KMS-11 (cell line): ENCODE results near the gene AVPR2.

ENCODE experiments used
- H2AFZ ChIP-seq: fragments of 200-600 bp; sonication (generic); 2 replicates; pipeline ENCODE4 v1.6.1; 2016; ENCODE audit warnings: antibody characterized with exemption, mixed run types, low read depth
- H3K27ac ChIP-seq: fragments of 200-600 bp; sonication (generic); 2 replicates; pipeline ENCODE4 v1.6.1; 2016; ENCODE audit warnings: mild to moderate bottlenecking, mixed run types
- H3K27me3 ChIP-seq: fragments of 200-600 bp; sonication (generic); 2 replicates; pipeline ENCODE4 v1.6.1; 2017; ENCODE audit warnings: mild to moderate bottlenecking, low read depth, mixed run types, moderate library complexity; ENCODE audit not compliant: insufficient read depth
- H3K36me3 ChIP-seq: fragments of 200-600 bp; sonication (generic); 2 replicates; pipeline ENCODE4 v1.6.1; 2017; ENCODE audit warnings: mild to moderate bottlenecking, mixed run types; ENCODE audit not compliant: insufficient read depth
- H3K4me1 ChIP-seq: fragments of 200-600 bp; sonication (generic); 2 replicates; pipeline ENCODE4 v1.6.1; 2016; ENCODE audit warnings: mild to moderate bottlenecking, low read depth, mixed run types; ENCODE audit not compliant: poor library complexity, severe bottlenecking
- H3K4me2 ChIP-seq: fragments of 200-600 bp; sonication (generic); 2 replicates; pipeline ENCODE4 v1.7.0; 2016; ENCODE audit warnings: mild to moderate bottlenecking, mixed run types
- H3K4me3 ChIP-seq: fragments of 200-600 bp; sonication (generic); IDR thresholded peaks from 2 replicates; pipeline ENCODE4 v1.6.1; 2017; ENCODE audit warnings: low read depth, low read length, mixed read lengths; ENCODE audit not compliant: insufficient read depth
- H3K79me2 ChIP-seq: fragments of 200-600 bp; sonication (generic); 2 replicates; pipeline ENCODE4 v1.6.1; 2016; ENCODE audit warnings: low read depth, mixed run types; ENCODE audit not compliant: insufficient read depth
- H3K9ac ChIP-seq: fragments of 200-600 bp; sonication (generic); 2 replicates; pipeline ENCODE4 v1.6.1; 2016; ENCODE audit warnings: mild to moderate bottlenecking, mixed run types
- H4K20me1 ChIP-seq: fragments of 200-600 bp; sonication (generic); 2 replicates; pipeline ENCODE4 v1.6.1; 2016; ENCODE audit warnings: mild to moderate bottlenecking, mixed run types; ENCODE audit not compliant: insufficient read depth
- TF ChIP-seq, protein P1 (sequence below): fragments of 200-600 bp; sonication (generic); conservative IDR thresholded peaks from 2 replicates; pipeline ENCODE4 v1.6.1; 2017; ENCODE audit warnings: low read depth, mild to moderate bottlenecking, antibody characterized with exemption, low read length, moderate library complexity, mixed read lengths

Gene AVPR2

DNA sequence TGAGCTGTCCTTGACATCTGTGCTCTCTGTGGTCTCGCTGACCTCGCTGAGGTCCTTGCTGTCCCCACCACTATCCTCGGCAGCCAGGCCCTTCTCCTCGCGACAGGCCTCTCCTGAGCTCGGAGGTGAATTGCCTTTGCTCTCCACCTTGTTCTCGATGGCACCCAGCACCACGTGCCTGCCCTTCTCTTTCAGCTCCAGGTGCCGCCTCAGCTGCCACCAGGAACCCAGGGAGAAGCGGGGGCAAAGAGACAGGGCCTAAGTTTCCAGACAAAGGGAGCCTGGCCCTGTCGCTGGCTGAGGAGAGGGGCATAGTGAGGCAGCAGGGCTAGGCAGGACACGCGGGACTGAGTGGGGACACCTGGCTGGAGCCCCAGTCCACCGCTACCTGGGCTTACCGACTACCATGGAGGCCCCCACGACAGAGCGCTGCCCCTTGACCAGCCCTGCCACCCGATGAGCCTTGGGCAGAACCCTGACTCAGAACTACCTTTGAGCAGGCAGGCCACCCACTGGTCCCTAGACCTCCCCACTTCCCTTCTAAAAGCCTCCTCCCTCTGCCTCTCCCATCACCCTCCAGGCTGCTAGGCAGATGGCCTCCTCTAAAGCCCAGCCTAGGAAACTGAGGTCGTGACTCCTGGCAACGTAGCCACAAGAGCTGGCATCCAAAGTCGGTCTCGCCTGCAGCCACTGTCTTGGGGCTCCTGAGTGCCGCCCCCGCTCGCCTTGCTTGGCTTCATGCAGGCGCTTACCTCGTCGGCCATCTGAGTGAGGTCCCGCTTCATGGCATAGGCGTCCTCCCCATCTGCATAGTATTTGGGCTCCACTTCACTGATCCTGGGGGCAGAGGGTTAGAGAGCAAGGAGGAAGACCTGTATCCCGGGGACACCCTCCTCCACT, 25.8 kb downstream of the AVPR2 start:
- TF ChIP-seq, protein P1, sequence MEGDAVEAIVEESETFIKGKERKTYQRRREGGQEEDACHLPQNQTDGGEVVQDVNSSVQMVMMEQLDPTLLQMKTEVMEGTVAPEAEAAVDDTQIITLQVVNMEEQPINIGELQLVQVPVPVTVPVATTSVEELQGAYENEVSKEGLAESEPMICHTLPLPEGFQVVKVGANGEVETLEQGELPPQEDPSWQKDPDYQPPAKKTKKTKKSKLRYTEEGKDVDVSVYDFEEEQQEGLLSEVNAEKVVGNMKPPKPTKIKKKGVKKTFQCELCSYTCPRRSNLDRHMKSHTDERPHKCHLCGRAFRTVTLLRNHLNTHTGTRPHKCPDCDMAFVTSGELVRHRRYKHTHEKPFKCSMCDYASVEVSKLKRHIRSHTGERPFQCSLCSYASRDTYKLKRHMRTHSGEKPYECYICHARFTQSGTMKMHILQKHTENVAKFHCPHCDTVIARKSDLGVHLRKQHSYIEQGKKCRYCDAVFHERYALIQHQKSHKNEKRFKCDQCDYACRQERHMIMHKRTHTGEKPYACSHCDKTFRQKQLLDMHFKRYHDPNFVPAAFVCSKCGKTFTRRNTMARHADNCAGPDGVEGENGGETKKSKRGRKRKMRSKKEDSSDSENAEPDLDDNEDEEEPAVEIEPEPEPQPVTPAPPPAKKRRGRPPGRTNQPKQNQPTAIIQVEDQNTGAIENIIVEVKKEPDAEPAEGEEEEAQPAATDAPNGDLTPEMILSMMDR, result no peak
- no peak overlapping the region for H3K4me3 ChIP-seq

DNA sequence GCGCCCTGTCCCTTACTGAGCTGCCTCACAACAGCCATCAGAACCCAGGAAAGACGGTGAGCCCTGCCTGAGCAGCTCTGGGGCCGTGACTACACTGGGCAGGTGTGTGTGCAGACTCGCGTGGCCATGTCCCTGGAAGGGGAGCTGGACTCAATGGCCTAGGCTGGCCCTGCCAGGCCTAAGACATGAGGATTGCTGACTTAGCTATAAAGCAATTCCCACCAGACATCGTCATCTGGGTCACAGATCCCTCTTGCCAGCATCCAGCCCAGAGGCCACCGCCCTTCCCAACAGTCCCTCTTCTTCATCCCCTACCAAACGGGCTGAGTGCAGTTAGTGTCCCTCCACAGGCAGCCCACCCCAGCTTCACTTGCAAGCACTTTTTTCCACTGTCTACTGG, 26.7 kb downstream of the AVPR2 start:
- H4K20me1 ChIP-seq, result no peaks in the 10 kb centered on the region
- no peaks in the 10 kb centered on the region for H3K27me3 ChIP-seq
- H3K9ac ChIP-seq, result no peak overlapping the region
- no peak overlapping the region for H2AFZ ChIP-seq
- H3K4me2 ChIP-seq, result no peak overlapping the region
- peaks cover 21% of the 10 kb centered on the region; the same call in 1 of the 2 replicates for H3K79me2 ChIP-seq
- no peak overlapping the region for H3K27ac ChIP-seq
- H3K4me3 ChIP-seq, result no peak overlapping the region
- H3K36me3 ChIP-seq, result no peaks in the 10 kb centered on the region
- peaks cover 9% of the 10 kb centered on the region for H3K4me1 ChIP-seq
- TF ChIP-seq, protein P1, result no peak

More for the DNA sequence above, 25.8 kb downstream of the AVPR2 start:
- Histone ChIP-seq H3K9ac (no peak overlapping the region), H3K79me2 (peaks cover 28% of the 10 kb centered on the region; the same call in 1 of the 2 replicates), H4K20me1 (no peaks in the 10 kb centered on the region), H3K36me3 (no peaks in the 10 kb centered on the region), H3K4me2 (no peak overlapping the region; the same call in 1 of the 2 replicates), H2AFZ (no peak overlapping the region), H3K27me3 (no peaks in the 10 kb centered on the region), H3K27ac (no peak overlapping the region), H3K4me1 (peaks cover 9% of the 10 kb centered on the region)

DNA sequence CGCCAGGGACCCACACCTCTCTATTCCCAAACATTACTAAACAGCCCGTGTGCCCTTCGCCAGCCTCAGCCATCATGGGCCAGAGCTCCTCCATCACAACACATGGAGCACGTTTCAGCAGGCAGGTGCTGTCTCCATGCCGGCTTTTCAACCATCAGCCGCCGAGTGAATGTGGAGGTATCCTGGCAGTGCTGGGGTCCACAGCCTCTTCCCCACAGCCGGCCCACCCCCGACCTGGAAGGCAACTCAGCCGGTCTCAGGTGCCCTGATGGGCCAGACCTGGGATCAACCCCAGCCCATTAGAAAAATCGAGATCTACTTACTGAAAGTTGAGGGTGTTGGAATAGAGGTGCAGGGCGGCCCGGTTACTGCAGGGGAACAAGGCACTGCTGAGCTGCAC, 27.3 kb downstream of the AVPR2 start:
- Histone ChIP-seq H2AFZ (no peak overlapping the region), H3K4me1 (peaks cover 9% of the 10 kb centered on the region), H3K4me3 (no peak overlapping the region), H3K27ac (no peak overlapping the region), H3K36me3 (no peaks in the 10 kb centered on the region), H3K79me2 (peaks cover 21% of the 10 kb centered on the region; the same call in 1 of the 2 replicates), H3K27me3 (no peaks in the 10 kb centered on the region), H3K4me2 (no peak overlapping the region), H4K20me1 (no peaks in the 10 kb centered on the region), H3K9ac (no peak overlapping the region)
- TF ChIP-seq, protein P1, result no peak

DNA sequence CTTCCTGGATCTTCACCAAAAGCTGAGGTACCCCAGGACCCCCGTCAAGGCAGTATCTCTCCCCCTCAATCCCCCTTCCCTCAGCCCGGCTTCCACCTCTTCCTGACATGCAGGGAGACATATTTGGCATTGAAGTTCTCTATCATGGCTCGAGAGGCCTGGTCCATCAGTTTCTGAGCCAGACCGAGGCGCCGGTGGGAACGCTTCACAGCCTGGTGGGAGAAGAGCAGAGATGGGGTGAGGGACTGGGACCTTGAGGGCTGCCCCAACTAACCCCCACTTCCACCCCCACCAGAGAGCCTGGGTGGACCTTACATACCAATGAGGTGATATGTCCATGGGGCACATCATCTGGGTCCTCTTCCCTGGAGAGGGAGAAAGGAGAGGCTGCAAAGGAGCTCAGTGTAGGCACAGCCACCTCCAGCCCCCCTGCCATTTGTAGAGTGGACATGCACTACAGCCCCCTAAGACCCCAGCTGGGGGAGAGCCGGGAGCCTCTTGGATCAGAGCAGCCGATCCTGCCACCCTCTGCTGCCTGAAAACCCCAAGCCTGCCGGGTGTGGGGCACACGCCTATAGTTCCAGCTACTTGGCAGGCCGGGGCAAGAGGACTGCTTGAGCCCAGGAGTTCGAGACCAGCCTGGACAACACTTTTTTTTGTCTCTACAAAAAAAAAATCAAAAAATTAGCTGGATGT, 27.9 kb downstream of the AVPR2 start:
- no peak overlapping the region for H2AFZ ChIP-seq
- H4K20me1 ChIP-seq, result no peaks in the 10 kb centered on the region
- no peak overlapping the region for H3K27ac ChIP-seq
- H3K36me3 ChIP-seq, result no peaks in the 10 kb centered on the region
- H3K4me3 ChIP-seq, result no peak overlapping the region
- TF ChIP-seq, protein P1, result no peak
- no peak overlapping the region for H3K4me2 ChIP-seq
- peaks cover 9% of the 10 kb centered on the region for H3K4me1 ChIP-seq
- H3K27me3 ChIP-seq, result no peaks in the 10 kb centered on the region
- no peak overlapping the region for H3K9ac ChIP-seq
- H3K79me2 ChIP-seq, result peaks cover 21% of the 10 kb centered on the region; the same call in 1 of the 2 replicates
